BE2C (cell line): ENCODE results near the gene BCL11A.

Experiments
- DNase-seq: peaks from one replicate; pipeline ENCODE4 v3.0.0-alpha.2; 2020
- H3K27me3 ChIP-seq: fragments of 250-450 bp; sonication (Bioruptor Pico); 2 replicates; pipeline ENCODE4 v1.5.1; 2020; ENCODE audit warnings: mild to moderate bottlenecking
- H3K36me3 ChIP-seq: fragments of 250-450 bp; sonication (Bioruptor Pico); 2 replicates; pipeline ENCODE4 v1.5.1; 2020; ENCODE audit warnings: mild to moderate bottlenecking
- H3K4me1 ChIP-seq: fragments of 250-450 bp; sonication (Bioruptor Pico); 2 replicates; pipeline ENCODE4 v1.5.1; 2020
- H3K4me3 ChIP-seq: 2 replicates; pipeline ENCODE4 v1.5.1; 2011; ENCODE audit warnings: low read depth, low read length
- H3K9me3 ChIP-seq: fragments of 250-450 bp; sonication (Bioruptor Pico); 2 replicates; pipeline ENCODE4 v1.5.1; 2020
- TF ChIP-seq, protein P1 (sequence below): IDR thresholded peaks from 2 replicates; pipeline ENCODE4 v1.5.1; 2012; ENCODE audit warnings: mild to moderate bottlenecking, low read depth, low read length

Gene BCL11A

DNA sequence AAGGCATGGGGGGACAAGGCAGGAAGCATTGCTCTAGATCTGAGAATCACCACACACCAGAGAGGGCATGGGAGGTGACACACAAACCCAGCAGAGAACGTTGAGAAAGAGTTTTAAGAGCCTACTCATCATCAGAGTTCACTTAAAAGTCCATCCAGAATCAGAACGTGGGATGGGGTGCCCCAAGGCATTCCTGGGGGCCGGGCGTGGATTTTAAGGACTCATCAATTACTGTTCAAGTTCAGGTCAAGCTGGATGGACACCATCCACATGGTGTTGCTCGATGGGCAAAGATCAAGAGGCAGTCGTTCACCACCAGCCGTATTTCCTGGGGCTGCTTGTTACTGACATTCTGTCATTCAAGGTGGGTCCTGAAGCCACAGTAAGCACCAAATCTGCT lies 34.9 kb downstream of the BCL11A start:
- TF ChIP-seq, protein P1, sequence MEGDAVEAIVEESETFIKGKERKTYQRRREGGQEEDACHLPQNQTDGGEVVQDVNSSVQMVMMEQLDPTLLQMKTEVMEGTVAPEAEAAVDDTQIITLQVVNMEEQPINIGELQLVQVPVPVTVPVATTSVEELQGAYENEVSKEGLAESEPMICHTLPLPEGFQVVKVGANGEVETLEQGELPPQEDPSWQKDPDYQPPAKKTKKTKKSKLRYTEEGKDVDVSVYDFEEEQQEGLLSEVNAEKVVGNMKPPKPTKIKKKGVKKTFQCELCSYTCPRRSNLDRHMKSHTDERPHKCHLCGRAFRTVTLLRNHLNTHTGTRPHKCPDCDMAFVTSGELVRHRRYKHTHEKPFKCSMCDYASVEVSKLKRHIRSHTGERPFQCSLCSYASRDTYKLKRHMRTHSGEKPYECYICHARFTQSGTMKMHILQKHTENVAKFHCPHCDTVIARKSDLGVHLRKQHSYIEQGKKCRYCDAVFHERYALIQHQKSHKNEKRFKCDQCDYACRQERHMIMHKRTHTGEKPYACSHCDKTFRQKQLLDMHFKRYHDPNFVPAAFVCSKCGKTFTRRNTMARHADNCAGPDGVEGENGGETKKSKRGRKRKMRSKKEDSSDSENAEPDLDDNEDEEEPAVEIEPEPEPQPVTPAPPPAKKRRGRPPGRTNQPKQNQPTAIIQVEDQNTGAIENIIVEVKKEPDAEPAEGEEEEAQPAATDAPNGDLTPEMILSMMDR: no peak
- Histone ChIP-seq H3K4me3 (no peak overlapping the region), H3K9me3 (no peaks in the 10 kb centered on the region), H3K4me1 (no peaks in the 10 kb centered on the region), H3K36me3 (no peaks in the 10 kb centered on the region), H3K27me3 (no peaks in the 10 kb centered on the region)
- DNase-seq: no peak

DNA sequence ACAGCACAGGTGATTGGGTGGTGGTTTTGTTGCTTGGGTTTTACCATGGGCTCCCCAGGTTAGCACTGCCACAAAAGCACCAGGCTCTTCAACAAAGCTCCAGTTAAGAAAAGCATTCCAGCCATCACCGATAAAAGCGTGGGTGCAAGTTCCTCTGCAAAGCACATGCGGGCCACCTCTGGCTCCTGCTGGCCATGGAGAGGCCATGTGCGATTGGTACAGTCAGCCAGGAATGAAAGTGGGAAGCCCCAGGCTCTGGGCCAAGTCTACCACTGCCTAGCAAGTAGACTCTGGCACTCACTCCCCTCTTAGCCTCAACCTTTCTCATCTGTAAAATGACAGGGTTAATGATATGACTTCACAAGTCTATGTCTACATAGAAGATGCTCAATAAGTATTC lies 36.0 kb downstream of the BCL11A start:
- H3K36me3 ChIP-seq: no peaks in the 10 kb centered on the region
- H3K4me3 ChIP-seq: no peak overlapping the region
- TF ChIP-seq, protein P1: no peak
- no peaks in the 10 kb centered on the region for H3K4me1 ChIP-seq
- no peak for DNase-seq
- no peaks in the 10 kb centered on the region for H3K27me3 ChIP-seq
- H3K9me3 ChIP-seq: no peaks in the 10 kb centered on the region

DNA sequence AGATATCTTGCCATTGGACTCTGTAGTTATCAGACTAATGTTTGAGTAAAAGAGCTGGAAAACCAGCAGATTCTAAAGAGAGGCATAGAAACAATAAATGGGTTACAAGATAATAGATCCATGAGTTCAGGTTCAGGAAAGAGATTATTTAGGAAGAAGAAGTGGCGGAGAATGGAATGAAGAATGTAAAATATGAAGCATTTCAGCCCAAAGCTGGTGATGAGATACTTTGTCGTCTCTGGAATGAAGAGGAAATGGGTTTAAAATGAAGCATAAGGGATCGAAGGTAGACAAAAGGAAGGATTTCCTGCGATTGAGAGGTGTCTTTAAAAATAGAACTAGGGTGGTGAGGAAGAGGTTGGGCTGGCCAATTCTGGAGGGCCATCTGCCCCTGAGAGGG lies 36.6 kb downstream of the BCL11A start:
- H3K36me3 ChIP-seq: no peaks in the 10 kb centered on the region
- H3K4me1 ChIP-seq: no peaks in the 10 kb centered on the region
- no peaks in the 10 kb centered on the region for H3K9me3 ChIP-seq
- H3K27me3 ChIP-seq: no peaks in the 10 kb centered on the region
- no peak for DNase-seq
- H3K4me3 ChIP-seq: no peak overlapping the region
- TF ChIP-seq, protein P1: no peak

DNA sequence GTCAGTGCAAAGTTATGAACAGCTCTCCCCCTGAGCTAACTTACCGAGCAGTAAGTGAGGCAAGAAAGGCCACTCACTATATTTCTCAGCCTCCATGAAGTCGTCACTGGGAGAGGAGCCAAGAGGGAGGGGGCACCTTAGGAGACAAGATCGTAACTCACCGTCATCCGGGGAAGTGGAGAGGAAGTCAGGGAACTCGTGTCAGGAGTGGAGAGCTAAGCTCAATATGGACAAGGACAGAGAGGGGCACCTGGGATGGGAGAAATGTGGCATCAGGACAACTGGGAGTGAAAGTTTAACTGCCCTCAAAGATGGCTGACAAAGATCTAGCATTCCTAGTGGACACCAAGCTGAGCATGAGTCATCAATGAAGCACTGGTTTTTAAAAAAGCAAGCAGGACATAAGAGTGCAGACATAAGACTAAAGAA lies 37.1 kb downstream of the BCL11A start:
- DNase-seq: no peak
- Histone ChIP-seq H3K9me3 (no peaks in the 10 kb centered on the region), H3K27me3 (no peaks in the 10 kb centered on the region), H3K4me1 (no peaks in the 10 kb centered on the region), H3K36me3 (no peaks in the 10 kb centered on the region), H3K4me3 (no peak overlapping the region)
- TF ChIP-seq, protein P1: no peak

DNA sequence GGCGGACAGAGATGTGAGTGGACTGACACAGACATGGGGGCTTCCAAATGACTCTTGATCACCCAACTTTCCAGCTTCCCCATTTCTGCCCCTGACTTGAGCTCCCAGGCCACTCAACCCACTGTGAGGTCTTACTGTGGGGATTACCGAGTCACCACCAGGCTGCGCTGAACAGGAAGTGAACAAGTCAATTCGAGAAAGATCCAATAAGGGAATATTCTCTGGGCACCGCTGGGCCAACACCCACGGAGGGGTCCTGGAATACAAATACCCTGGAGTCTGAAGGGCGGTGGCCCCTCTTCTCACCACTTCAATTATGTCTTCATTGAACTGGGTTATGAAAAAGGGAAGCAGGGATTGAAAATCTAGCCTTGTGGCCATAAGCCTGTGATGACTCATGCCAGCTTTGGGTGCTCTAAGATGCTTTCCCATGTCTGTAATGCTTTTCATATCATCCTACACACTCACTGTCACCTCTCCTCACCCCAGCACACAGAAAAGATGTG lies 37.7 kb downstream of the BCL11A start:
- TF ChIP-seq, protein P1: no peak
- no peaks in the 10 kb centered on the region for H3K4me1 ChIP-seq
- no peak overlapping the region for H3K4me3 ChIP-seq
- no peaks in the 10 kb centered on the region for H3K27me3 ChIP-seq
- no peaks in the 10 kb centered on the region for H3K9me3 ChIP-seq
- no peak for DNase-seq
- no peaks in the 10 kb centered on the region for H3K36me3 ChIP-seq

DNA sequence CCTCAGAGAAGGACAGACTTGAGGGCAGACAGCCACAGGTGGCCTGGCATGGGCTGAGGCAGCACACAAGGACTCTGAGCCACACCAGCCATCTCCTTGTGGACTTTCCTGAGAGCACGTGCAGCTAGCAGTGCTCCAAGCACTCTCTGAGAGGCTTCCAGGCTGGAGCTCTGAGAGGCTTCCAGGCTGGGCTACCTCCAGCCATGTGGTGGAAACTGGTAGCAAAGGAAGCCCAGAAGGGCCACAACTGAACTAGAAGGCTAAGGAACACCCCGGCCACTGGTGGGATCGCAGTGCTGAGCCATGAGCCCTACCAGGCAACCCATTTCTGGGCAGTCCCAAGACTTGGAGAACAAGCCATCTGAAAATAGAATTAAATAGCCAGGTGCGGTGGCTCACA lies 39.5 kb downstream of the BCL11A start:
- no peak for DNase-seq
- Histone ChIP-seq H3K4me3 (no peak overlapping the region), H3K9me3 (no peaks in the 10 kb centered on the region), H3K27me3 (no peaks in the 10 kb centered on the region), H3K36me3 (no peaks in the 10 kb centered on the region), H3K4me1 (no peaks in the 10 kb centered on the region)
- TF ChIP-seq, protein P1: no peak
